SK-N-MC (cell line): Measurements from ENCODE around the gene SLC30A2.
A peak's percentile ranks its signal among the peaks of the same experiment; 100 is the strongest.

Source experiments
- DNase-seq: peaks from one replicate; pipeline ENCODE4 v3.0.0-alpha.2; 2011; ENCODE audit warnings: low read depth, low spot score
- H3K27ac ChIP-seq: fragments of 200-600 bp; sonication (generic); 2 replicates; pipeline ENCODE4 v1.5.1; 2016; ENCODE audit warnings: mixed run types
- H3K36me3 ChIP-seq: fragments of 200-600 bp; sonication (generic); 2 replicates; pipeline ENCODE4 v1.6.1; 2017; ENCODE audit warnings: antibody characterized with exemption, low read length, mixed read lengths; ENCODE audit not compliant: insufficient read depth
- H3K4me3 ChIP-seq: fragments of 200-600 bp; sonication (generic); 2 replicates; pipeline ENCODE4 v1.5.1; 2016
- H3K9ac ChIP-seq: fragments of 200-600 bp; sonication (generic); 2 replicates; pipeline ENCODE4 v1.8.0; 2017; ENCODE audit warnings: mixed run types, mixed read lengths; ENCODE audit not compliant: insufficient read length
- H3K9me3 ChIP-seq: fragments of 200-600 bp; sonication (generic); 2 replicates; pipeline ENCODE4 v1.6.1; 2017; ENCODE audit warnings: low read depth, mild to moderate bottlenecking, antibody characterized with exemption, low read length, moderate library complexity, mixed read lengths
- EZH2 ChIP-seq: fragments of 200-600 bp; sonication (generic); IDR thresholded peaks from one replicate; pipeline ENCODE4 v1.6.1; 2017; ENCODE audit warnings: antibody characterized with exemption
- FOXP2 ChIP-seq: optimal IDR thresholded peaks from 2 replicates; pipeline ENCODE3; 2011; ENCODE audit warnings: mild to moderate bottlenecking, moderate library complexity; ENCODE audit not compliant: insufficient read depth; ENCODE audit errors: extremely low read length, control extremely low read depth
- POLR2AphosphoS5 ChIP-seq: IDR thresholded peaks from 2 replicates; pipeline ENCODE4 v1.6.1; 2012; ENCODE audit warnings: mild to moderate bottlenecking, low read depth, low read length, borderline replicate concordance

The SLC30A2 gene

DNA sequence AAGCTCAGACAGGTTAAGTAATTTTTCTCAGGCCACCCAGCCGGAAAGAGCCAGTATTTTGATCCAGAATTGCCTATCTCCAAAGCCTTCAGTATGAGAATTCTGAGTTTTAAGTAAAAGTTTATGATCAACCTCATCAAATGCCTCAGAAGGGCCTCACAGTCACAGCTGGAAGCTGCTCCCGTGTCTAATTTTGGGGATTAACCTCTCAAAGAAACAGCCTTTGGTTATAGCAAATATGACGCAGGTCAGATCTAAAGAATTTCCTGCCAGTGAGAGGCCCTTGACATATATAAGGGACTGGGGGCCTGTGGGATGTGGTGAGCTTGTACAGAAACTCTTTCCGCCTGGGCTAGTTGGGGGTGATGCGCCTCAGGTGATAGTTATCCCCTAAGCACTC, 22.1 kb downstream of the SLC30A2 start:
- no peak overlapping the region; the same call in 1 of the 2 replicates for H3K4me3 ChIP-seq
- no peaks in the 10 kb centered on the region for H3K36me3 ChIP-seq
- no peak overlapping the region for H3K27ac ChIP-seq
- no peaks in the 10 kb centered on the region for H3K9me3 ChIP-seq
- TF ChIP-seq EZH2: no peak
- TF ChIP-seq POLR2AphosphoS5: peak; percentile 15; the same call in 1 of the 2 replicates
- no peak for DNase-seq
- no peak overlapping the region for H3K9ac ChIP-seq

DNA sequence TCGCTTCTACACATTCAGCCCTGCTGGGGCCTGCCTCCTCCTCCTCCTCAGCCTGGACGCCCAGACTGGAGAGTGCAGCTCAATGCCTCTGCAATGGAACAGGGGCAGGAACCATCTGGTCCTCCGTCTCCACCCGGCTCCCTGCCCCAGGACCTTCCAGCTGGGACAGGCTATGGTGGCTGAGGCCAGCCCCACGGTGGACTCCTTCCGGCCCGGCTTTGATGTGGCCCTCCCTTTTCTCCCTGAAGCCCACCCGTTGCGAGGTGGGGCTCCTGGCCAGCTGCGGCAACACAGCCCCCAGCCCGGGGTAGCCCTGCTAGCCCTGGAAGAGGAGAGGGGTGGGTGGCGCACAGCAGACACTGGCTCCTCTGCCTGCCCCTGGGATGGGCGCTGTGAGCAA, 22.9 kb downstream of the SLC30A2 start:
- Histone ChIP-seq H3K27ac (no peak overlapping the region), H3K4me3 (no peak overlapping the region), H3K36me3 (no peaks in the 10 kb centered on the region), H3K9ac (no peak overlapping the region), H3K9me3 (no peaks in the 10 kb centered on the region)
- no peak for TF ChIP-seq FOXP2
- no peak for TF ChIP-seq POLR2AphosphoS5
- TF ChIP-seq EZH2: no peak
- no peak for DNase-seq

DNA sequence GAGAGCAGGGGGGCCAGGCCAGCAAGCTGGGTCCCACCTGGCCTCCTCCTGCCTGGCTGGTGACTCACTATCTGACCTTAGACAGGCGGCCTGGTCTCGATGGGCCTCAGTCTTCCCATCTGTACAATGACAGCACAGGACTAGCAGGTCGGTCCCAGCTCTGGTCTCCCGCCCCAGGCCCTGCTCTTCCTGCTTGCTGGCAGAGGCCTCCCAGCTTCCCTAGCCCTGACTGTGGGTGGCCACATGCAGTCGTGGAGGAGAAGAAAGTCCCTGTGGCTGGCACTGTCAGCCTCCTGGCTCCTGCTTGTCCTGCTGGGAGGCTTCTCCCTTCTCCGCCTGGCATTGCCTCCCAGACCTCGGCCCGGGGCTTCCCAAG, 23.5 kb downstream of the SLC30A2 start:
- Histone ChIP-seq H3K9ac (no peak overlapping the region), H3K36me3 (no peaks in the 10 kb centered on the region), H3K9me3 (no peaks in the 10 kb centered on the region), H3K27ac (no peak overlapping the region), H3K4me3 (no peak overlapping the region)
- TF ChIP-seq EZH2 (no peak), POLR2AphosphoS5 (no peak), FOXP2 (no peak)
- DNase-seq: no peak

DNA sequence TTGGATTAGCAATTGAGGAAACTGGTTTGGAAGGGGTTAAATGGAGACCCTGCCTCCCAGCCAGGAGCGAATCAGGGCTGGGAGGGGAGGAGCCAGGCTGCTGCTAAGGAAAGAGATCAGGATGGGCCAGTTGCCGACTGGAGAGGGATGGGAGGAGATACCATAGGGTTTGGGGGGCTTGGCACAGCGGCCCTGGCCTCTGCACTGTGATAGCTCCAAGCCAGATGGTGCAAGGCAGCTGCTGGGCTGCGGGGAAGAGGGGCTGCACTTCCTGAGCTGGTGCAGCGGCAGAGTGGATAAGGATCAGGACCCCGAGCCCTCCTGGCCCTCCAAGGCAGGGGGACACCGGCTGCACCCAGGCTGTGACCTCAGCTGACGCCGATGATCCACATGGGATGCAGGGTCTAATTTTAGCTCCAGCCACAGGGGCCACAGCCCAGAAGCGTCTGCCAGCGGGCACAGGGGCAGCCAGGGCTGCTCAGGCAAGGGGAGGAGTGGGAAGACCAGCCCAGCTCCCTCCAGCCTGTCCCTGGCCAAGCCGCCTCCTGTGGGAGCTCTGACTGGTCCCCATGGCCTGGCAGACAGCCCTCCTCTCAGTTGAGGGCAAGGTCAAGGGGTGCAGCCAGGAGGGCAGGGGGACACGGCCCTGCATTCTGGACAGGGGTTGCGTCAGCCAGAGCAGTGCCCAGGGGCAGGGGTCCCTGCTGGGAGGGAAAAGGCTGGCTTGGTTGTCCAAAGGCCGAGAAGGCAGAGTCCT, 24.1 kb downstream of the SLC30A2 start, which contains the start of gene EXTL1:
TSS of gene EXTL1 (plus strand) at position 129 of the 757 bp plus-strand sequence. CDS start 872 bp downstream, outside the sequence.
- no peaks in the 10 kb centered on the region for H3K9me3 ChIP-seq
- no peak within 1 kb of the TSS for H3K9ac ChIP-seq
- DNase-seq: no peak
- H3K27ac ChIP-seq: no peak within 1 kb of the TSS
- no peaks in the 10 kb centered on the region for H3K36me3 ChIP-seq
- TF ChIP-seq EZH2 (no peak), POLR2AphosphoS5 (no peak), FOXP2 (no peak)
- no peak within 1 kb of the TSS for H3K4me3 ChIP-seq

DNA sequence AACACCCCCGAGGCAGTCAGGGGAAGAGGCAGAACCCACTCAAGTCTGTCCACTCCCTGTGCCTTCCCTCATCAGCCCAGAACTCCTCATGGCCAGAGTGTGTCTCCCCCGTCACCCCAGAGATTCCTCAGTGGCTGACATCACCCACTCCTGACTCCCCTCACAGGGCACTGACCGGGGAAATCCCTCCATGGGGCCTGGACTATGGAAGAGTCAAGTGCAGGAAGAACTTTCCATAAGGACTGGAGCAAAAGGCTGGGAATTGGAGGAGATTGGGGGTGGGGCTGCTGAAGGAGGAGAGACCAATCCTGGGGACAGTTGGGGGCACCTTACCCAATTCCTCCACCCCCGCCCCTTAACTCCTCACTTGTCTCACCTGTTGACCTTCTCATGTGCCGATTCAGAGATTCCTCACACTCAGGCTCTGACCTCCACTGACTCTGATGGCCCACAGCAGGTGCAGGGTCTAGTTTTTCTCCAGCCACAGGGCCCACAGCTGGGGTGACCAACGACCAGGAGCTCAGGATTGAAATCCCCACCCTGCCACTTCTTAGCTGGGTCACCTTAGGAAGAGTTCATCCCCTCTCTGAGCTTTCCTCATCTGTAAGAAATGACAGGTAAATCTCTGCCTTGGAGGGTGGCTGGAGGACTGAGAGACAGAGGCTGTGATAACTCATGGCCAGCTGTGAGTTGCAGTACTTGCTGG, 24.8 kb downstream of the SLC30A2 start:
- Histone ChIP-seq H3K27ac (no peak overlapping the region), H3K36me3 (no peaks in the 10 kb centered on the region), H3K9me3 (no peaks in the 10 kb centered on the region), H3K4me3 (no peak overlapping the region), H3K9ac (no peak overlapping the region)
- TF ChIP-seq FOXP2 (no peak), EZH2 (no peak), POLR2AphosphoS5 (no peak)
- DNase-seq: no peak

DNA sequence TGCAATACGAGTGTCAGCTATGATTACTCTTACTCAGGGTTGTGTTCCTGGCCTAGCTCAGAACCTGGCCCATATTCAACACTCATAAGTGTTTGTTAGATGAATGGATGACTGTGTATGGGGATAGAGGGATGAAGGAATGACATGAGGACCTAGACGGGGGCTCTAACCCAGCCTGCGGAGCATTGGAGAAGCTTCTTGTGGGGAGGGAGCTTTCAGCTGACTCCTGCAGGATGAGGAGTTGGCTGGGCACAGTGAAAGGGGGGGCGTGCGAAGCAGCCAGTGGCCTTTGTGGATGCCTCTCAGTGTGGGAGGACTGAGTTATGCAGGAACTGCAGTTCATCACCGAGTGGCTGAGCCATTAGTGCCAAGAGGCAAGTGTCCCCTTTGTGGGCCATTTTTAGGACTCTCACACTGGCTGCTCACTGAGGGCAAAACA, 25.6 kb downstream of the SLC30A2 start:
- no peak for DNase-seq
- H3K9ac ChIP-seq: no peak overlapping the region
- H3K27ac ChIP-seq: no peak overlapping the region
- H3K4me3 ChIP-seq: no peak overlapping the region
- TF ChIP-seq FOXP2 (no peak), POLR2AphosphoS5 (no peak), EZH2 (no peak)
- H3K9me3 ChIP-seq: no peaks in the 10 kb centered on the region
- H3K36me3 ChIP-seq: no peaks in the 10 kb centered on the region

DNA sequence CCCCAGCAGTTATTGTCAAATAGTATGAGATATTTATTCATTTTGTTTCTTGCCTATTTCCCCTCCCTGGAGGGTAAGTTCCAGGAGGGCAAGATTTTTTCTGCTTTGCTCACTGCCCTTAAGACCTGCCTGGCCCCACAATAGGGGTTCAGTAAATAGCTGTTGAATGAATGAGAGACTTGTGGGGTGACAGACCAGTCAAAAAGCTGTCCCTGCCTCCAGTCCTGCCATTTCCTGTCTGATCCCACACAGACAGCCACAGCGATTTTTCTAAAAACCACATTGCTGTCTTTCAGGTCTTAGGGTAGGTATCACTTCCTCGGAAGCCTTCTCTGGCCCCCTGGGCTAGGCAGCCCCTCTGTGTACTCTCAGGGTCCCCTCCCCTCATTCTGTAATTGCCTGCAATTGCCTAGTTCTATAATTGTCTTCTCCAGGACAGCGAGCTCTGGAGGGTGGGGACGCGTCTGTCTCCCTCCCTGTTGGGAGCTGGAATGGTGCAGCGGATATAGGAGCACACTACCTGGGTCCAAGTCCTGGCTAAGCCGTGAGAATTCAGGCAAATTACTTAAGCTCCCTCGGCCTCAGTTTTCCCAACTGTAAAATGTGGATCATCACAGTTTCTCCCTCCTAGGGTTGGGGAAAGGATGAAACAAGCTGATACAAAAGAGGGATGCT, 26.1 kb downstream of the SLC30A2 start:
- H3K36me3 ChIP-seq: no peaks in the 10 kb centered on the region
- no peaks in the 10 kb centered on the region for H3K9me3 ChIP-seq
- no peak for DNase-seq
- no peak overlapping the region for H3K9ac ChIP-seq
- no peak overlapping the region for H3K27ac ChIP-seq
- no peak overlapping the region for H3K4me3 ChIP-seq
- TF ChIP-seq FOXP2 (no peak), EZH2 (no peak), POLR2AphosphoS5 (no peak)

DNA sequence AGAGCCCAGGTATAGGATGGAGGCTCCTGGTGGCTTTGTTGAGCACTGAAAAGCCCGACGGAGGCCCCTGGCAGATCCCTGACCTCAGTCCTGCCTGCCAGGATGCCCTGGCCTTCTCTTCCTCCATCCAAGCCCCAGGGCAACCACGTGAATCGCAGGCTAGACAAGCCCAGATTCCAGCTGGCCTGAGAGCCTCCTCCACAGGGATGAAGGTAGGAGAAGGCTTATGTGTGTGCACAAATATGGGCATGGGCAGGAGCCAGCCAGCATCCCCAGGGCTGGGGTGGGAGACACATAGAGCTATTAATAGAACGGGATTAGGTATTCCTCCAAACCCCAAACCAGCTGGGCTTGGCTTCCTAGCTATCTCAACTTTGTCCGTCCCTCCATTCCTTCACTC, 28.3 kb downstream of the SLC30A2 start:
- Histone ChIP-seq H3K36me3 (no peaks in the 10 kb centered on the region), H3K9ac (no peak overlapping the region), H3K27ac (no peak overlapping the region), H3K4me3 (no peak overlapping the region), H3K9me3 (no peaks in the 10 kb centered on the region)
- no peak for TF ChIP-seq POLR2AphosphoS5
- TF ChIP-seq FOXP2: no peak
- TF ChIP-seq EZH2: no peak
- DNase-seq: no peak
